SK-N-SH (cell line): ENCODE measurements around the gene OR52B6.

Experiments
- CHD2 ChIP-seq: fragments of 150-350 bp; IDR thresholded peaks from 2 replicates; pipeline ENCODE4 v1.6.1; 2018; ENCODE audit warnings: low read length; ENCODE audit not compliant: partially characterized antibody
- CTCF ChIP-seq: fragments of 200-600 bp; sonication (generic); IDR thresholded peaks from 2 replicates; pipeline ENCODE4 v1.6.1; 2017; ENCODE audit warnings: antibody characterized with exemption, mild to moderate bottlenecking, moderate library complexity
- GATA2 ChIP-seq: sonication (generic); formaldehyde crosslinking; IDR thresholded peaks from 2 replicates; pipeline ENCODE4 v1.5.0; 2020; ENCODE audit warnings: mild to moderate bottlenecking, missing genetic modification reagents
- IRF3 ChIP-seq: fragments of 150-350 bp; IDR thresholded peaks from 2 replicates; pipeline ENCODE4 v1.6.1; 2016; ENCODE audit warnings: mild to moderate bottlenecking, low read depth, low read length
- NFIC ChIP-seq: IDR thresholded peaks from 2 replicates; pipeline ENCODE4 v1.4.0; 2012; ENCODE audit warnings: borderline replicate concordance
- RAD21 ChIP-seq: IDR thresholded peaks from 2 replicates; pipeline ENCODE4 v1.6.1; 2012; ENCODE audit warnings: mild to moderate bottlenecking, low read length
- YY1 ChIP-seq: IDR thresholded peaks from 2 replicates; pipeline ENCODE4 v1.4.0; 2012; ENCODE audit warnings: low read depth, mild to moderate bottlenecking
- TF ChIP-seq, protein P1 (sequence below): IDR thresholded peaks from 2 replicates; pipeline ENCODE4; 2012

DNA sequence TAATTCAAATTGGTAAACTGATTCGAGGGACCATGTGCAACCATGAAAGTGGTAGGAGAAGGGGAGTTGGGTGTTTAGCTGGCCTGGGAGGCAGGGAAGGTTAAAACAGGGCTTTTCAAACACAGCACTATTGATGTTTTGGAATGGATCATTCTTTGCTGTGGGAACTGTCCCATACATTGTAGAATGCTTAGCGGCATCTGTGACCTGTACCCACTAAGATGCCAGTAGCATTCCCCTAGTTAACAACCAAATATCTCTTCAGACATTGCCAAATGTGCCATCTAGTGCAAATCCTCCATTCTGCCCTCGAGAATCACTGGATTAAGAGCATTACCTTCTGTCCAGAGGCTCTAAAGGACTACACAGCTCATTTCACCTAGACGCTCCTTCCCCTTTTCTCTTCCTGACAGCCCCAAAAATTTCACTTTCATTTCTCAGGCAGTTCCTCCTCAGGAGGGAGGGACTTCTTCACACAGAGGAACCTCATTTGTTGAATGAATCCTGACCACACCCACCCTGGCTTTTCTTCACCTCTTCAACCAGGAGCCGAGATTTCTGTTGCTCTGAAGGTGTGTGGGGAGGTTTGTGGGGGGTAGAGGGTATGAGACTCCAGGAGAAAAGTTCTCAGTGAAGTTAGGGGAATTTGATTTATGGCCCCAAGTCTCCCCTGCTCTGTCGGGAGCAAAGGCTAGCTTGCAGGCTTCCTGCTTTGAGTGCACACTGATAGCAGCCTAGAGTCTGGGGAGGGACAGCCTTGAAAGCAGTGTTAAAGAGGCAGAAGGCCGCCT is 44.0 kb downstream of the OR52B6 start, which contains the start of gene TRIM34:
- TF ChIP-seq RAD21, result no peak
- TF ChIP-seq CTCF, result no peak
- no peak for TF ChIP-seq CHD2
- TF ChIP-seq, protein P1, sequence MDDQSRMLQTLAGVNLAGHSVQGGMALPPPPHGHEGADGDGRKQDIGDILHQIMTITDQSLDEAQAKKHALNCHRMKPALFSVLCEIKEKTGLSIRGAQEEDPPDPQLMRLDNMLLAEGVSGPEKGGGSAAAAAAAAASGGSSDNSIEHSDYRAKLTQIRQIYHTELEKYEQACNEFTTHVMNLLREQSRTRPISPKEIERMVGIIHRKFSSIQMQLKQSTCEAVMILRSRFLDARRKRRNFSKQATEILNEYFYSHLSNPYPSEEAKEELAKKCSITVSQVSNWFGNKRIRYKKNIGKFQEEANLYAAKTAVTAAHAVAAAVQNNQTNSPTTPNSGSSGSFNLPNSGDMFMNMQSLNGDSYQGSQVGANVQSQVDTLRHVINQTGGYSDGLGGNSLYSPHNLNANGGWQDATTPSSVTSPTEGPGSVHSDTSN, result no peak
- no peak for TF ChIP-seq GATA2
- no peak for TF ChIP-seq IRF3
- no peak for TF ChIP-seq NFIC
- TF ChIP-seq YY1, result no peak
